HG03432 (cell line): ENCODE results near the gene CD6.

Experiments used
- ATAC-seq: cut with Tn5 transposase; IDR thresholded peaks from one replicate; pipeline ENCODE4 v1.9.1; 2021; ENCODE audit warnings: mild to moderate bottlenecking, moderate library complexity; ENCODE audit not compliant: unreplicated experiment

Gene CD6

GRCh38 chr11:60971520-60971919 lies at the start of gene CD6:
CD6 (plus strand) TSS chr11:60971680; CDS start chr11:60971866, 186 bp downstream.
- no peak for ATAC-seq

GRCh38 chr11:60921777-60922335 lies 49.6 kb upstream of the CD6 start:
- no peak for ATAC-seq

GRCh38 chr11:60922906-60923305 lies 48.6 kb upstream of the CD6 start:
- no peak for ATAC-seq

GRCh38 chr11:60923326-60923725 lies 48.2 kb upstream of the CD6 start:
- no peak for ATAC-seq

- no peak for ATAC-seq
These were observed 47.7 kb upstream of the CD6 start for GRCh38 chr11:60923800-60924109.

GRCh38 chr11:60924110-60924905 lies 47.2 kb upstream of the CD6 start, which contains the start of gene TMEM132A:
TMEM132A (plus strand) TSS chr11:60924460; CDS start chr11:60924634, 174 bp downstream.
- peak; percentile 57 for ATAC-seq

- peak; percentile 20 for ATAC-seq
These were observed 46.3 kb upstream of the CD6 start for GRCh38 chr11:60924906-60925853.

GRCh38 chr11:60925868-60926267 lies 45.6 kb upstream of the CD6 start:
- no peak for ATAC-seq

- ATAC-seq, result no peak
These were observed 45.0 kb upstream of the CD6 start for GRCh38 chr11:60926500-60926899.

- ATAC-seq, result no peak
These were observed 44.4 kb upstream of the CD6 start for GRCh38 chr11:60927061-60927592.

GRCh38 chr11:60927600-60927999 lies 43.9 kb upstream of the CD6 start:
- ATAC-seq, result no peak

GRCh38 chr11:60928563-60929001 lies 42.9 kb upstream of the CD6 start:
- ATAC-seq, result no peak

GRCh38 chr11:60929764-60930163 lies 41.7 kb upstream of the CD6 start:
- ATAC-seq, result no peak

- ATAC-seq, result no peak
These were observed 41.1 kb upstream of the CD6 start for GRCh38 chr11:60930394-60930793.

GRCh38 chr11:60931917-60932316 lies 39.6 kb upstream of the CD6 start:
- no peak for ATAC-seq

- ATAC-seq, result no peak
These were observed 38.7 kb upstream of the CD6 start for GRCh38 chr11:60932605-60933356.

- ATAC-seq, result no peak
These were observed 37.9 kb upstream of the CD6 start for GRCh38 chr11:60933416-60934123.

GRCh38 chr11:60934124-60934789 lies 37.2 kb upstream of the CD6 start:
- no peak for ATAC-seq
